ENCODE measurements around the gene NANOS2. TPM values are rescaled to one million over a fixed set of nuclear protein-coding genes. Genes with fewer than 3 reads are reported as not detected.

The NANOS2 gene
- total RNA-seq, result not detected in 2 replicates

GRCh38 chr19:45913874-45914830 lies at the start of gene NANOS2:
Gene NANOS2 (minus strand): TSS chr19:45914778. CDS start chr19:45914693, 85 bp downstream.

GRCh38 chr19:45901912-45902650 lies 12.5 kb downstream of the NANOS2 start, which contains the start of gene MYPOP:
Gene MYPOP (minus strand): TSS chr19:45902613. CDS start chr19:45901773, 840 bp downstream.

GRCh38 chr19:45885556-45886426 lies 28.8 kb downstream of the NANOS2 start, which contains the start of gene IRF2BP1:
Gene IRF2BP1 (minus strand): TSS chr19:45886141. CDS start chr19:45885774, 367 bp downstream.

GRCh38 chr19:45863840-45864628 lies 50.5 kb downstream of the NANOS2 start, which contains the start of gene FOXA3:
Gene FOXA3 (plus strand): TSS chr19:45864326. CDS start chr19:45864457, 131 bp downstream.

Other genes starting within 250 kb of the NANOS2 start
- gene GIPR, start 246.6 kb downstream of the NANOS2 start, total RNA-seq, result 0.15 and 1.4 TPM in 2 replicates
- 339 and 436 TPM in 2 replicates for gene SNRPD2, start 222.8 kb downstream of the NANOS2 start, total RNA-seq
- gene QPCTL, start 222.1 kb downstream of the NANOS2 start, total RNA-seq, result 30.1 and 35.1 TPM in 2 replicates
- 9.1 and 10.7 TPM in 2 replicates for gene FBXO46, start 183.9 kb downstream of the NANOS2 start, total RNA-seq
- not detected in 2 replicates for gene MEIOSIN, start 181.3 kb downstream of the NANOS2 start, total RNA-seq
- gene SIX5, start 145.5 kb downstream of the NANOS2 start, total RNA-seq, result 10.8 and 14.8 TPM in 2 replicates
- 2.1 and 7.1 TPM in 2 replicates for gene DMPK, start 132.3 kb downstream of the NANOS2 start, total RNA-seq
- 40.7 and 41.0 TPM in 2 replicates for gene DMWD, start 121.9 kb downstream of the NANOS2 start, total RNA-seq
- gene RSPH6A, start 99.5 kb downstream of the NANOS2 start, total RNA-seq, result not detected in 2 replicates
- gene SYMPK, start 51.6 kb downstream of the NANOS2 start, total RNA-seq, result 28.9 and 29.0 TPM in 2 replicates
- gene FOXA3, start 50.5 kb downstream of the NANOS2 start, total RNA-seq, result not detected in 2 replicates
- gene IRF2BP1, start 28.6 kb downstream of the NANOS2 start, total RNA-seq, result 17.1 and 26.2 TPM in 2 replicates
- 3.2 and 6.8 TPM in 2 replicates for gene MYPOP, start 12.2 kb downstream of the NANOS2 start, total RNA-seq
- gene NOVA2, start 59.1 kb upstream of the NANOS2 start, total RNA-seq, result not detected in 2 replicates
- gene CCDC61, start 80.7 kb upstream of the NANOS2 start, total RNA-seq, result 8.1 and 12.6 TPM in 2 replicates
- not detected in 2 replicates for gene PGLYRP1, start 108.3 kb upstream of the NANOS2 start, total RNA-seq
- not detected in 2 replicates for gene IGFL4, start 126.2 kb upstream of the NANOS2 start, total RNA-seq
- 0.30 and 0.78 TPM in 2 replicates for gene IGFL3, start 209.9 kb upstream of the NANOS2 start, total RNA-seq
- not detected in 2 replicates for gene IGFL2, start 233.5 kb upstream of the NANOS2 start, total RNA-seq